ENCODE data around the gene CPTP. TPM values are rescaled to one million over a fixed set of nuclear protein-coding genes. Genes with fewer than 3 reads are reported as not detected.
A peak's percentile ranks its signal among the peaks of the same experiment; 100 is the strongest.

The CPTP gene
- total RNA-seq, 1 experiment from 2014 or later = 14.0 TPM

GRCh38 chr1:1302006-1302430 is 22.6 kb upstream of the CPTP start:
- WGBS (ENCODE audit: extremely low coverage, insufficient read length, low lambda C conversion rate) = no CpG with 5 or more reads among the region's 9 CpGs
- peaks cover 4% of the 10 kb centered on the region for H3K23me2 ChIP-seq (ENCODE audit: insufficient read length, low read depth, low read length, poor library complexity, severe bottlenecking)
- H3K79me2 ChIP-seq (ENCODE audit: insufficient read depth, low read length) = no peaks in the 10 kb centered on the region
- H2AK5ac ChIP-seq (ENCODE audit: insufficient read length, low read length) = no peak overlapping the region
- H2AFZ ChIP-seq (ENCODE audit: low read length) = no peak overlapping the region
- no peak overlapping the region for H3K9ac ChIP-seq (ENCODE audit: extremely low read depth, insufficient read length, low read length)
- no peak overlapping the region for H2BK120ac ChIP-seq (ENCODE audit: low read depth, low read length, poor library complexity, severe bottlenecking)
- no peak overlapping the region for H4K5ac ChIP-seq (ENCODE audit: insufficient read length, low read depth, low read length)
- H4K20me1 ChIP-seq (ENCODE audit: control insufficient read depth, insufficient read depth, insufficient read length) = no peaks in the 10 kb centered on the region
- no peak overlapping the region for H3K4me2 ChIP-seq (ENCODE audit: insufficient read depth, insufficient read length, low read length)
- H3K27me3 ChIP-seq (ENCODE audit: insufficient read depth, low read length) = no peaks in the 10 kb centered on the region
- H3K14ac ChIP-seq (ENCODE audit: insufficient read depth, low read length) = no peak overlapping the region
- H2BK5ac ChIP-seq (ENCODE audit: insufficient read length, low read length) = no peak overlapping the region
- no peak overlapping the region; a peak in 1 of 7 replicates for H3K27ac Mint-ChIP-seq
- peaks cover 5% of the 10 kb centered on the region; the same call in 1 of the 2 replicates for H3K4me1 ChIP-seq (ENCODE audit: insufficient read depth, low read length)
- H3K4ac ChIP-seq (ENCODE audit: low read depth, low read length) = no peak overlapping the region
- no peak overlapping the region for H2BK20ac ChIP-seq (ENCODE audit: low read depth, low read length, poor library complexity, severe bottlenecking)
- H3K36me3 Mint-ChIP-seq (ENCODE audit: insufficient read depth in 1 of 3, low read depth in 3 of 3) = no peaks in the 10 kb centered on the region; a peak in 1 of 7 replicates
- no peaks in the 10 kb centered on the region; a peak in 1 of 5 replicates for H3K9me3 Mint-ChIP-seq
- no peak overlapping the region for H3K23ac ChIP-seq (ENCODE audit: insufficient read length, low read depth, low read length)
- peak; percentile 83 for TF ChIP-seq CTCF (conservative IDR thresholded peaks at IDR 0.05)
- H3K9me3 ChIP-seq (ENCODE audit: control insufficient read depth, low read depth, low read length) = no peaks in the 10 kb centered on the region
- H3T11ph ChIP-seq (ENCODE audit: low read length) = no peak overlapping the region
- H3K4me1 Mint-ChIP-seq = peaks cover 16 to 24% of the 10 kb centered on the region in 2 experiments
- DNase-seq = peak; percentile 57
- no peak overlapping the region for H2BK12ac ChIP-seq (ENCODE audit: insufficient read length, low read depth, low read length)
- no peak overlapping the region for H3K56ac ChIP-seq (ENCODE audit: insufficient read length, low read depth, low read length)
- no peak overlapping the region for H4K8ac ChIP-seq (replicated peaks; ENCODE audit: insufficient read length, low read depth, low read length)
- no peak overlapping the region for H4K91ac ChIP-seq (ENCODE audit: insufficient read length, low read depth, low read length)
- no peak overlapping the region for H3K4me3 Mint-ChIP-seq
- H3K18ac ChIP-seq (ENCODE audit: insufficient read length, low read depth, low read length) = no peak overlapping the region
- no peaks in the 10 kb centered on the region for H3K79me1 ChIP-seq (ENCODE audit: insufficient read depth, low read depth, low read length, poor library complexity, severe bottlenecking)
- H3K27ac ChIP-seq (ENCODE audit: insufficient read length, low read depth, low read length) = no peak overlapping the region
- no peak overlapping the region for H2BK15ac ChIP-seq (ENCODE audit: low read depth, low read length)
- peaks cover 3% of the 10 kb centered on the region; the same call in 1 of the 2 replicates for H3K27me3 Mint-ChIP-seq (ENCODE audit: low read depth)
